Vagina (tissue), 2 donors: ENCODE data around the gene CD52.

Experiments
- POLR2AphosphoS5 ChIP-seq, 2 donors: sonication (generic); formaldehyde crosslinking; IDR thresholded peaks; one replicate each; pipeline ENCODE4 v1.9.0; 2017; ENCODE audit warnings: antibody characterized with exemption in 2 of 2, mild to moderate bottlenecking in 2 of 2, low read depth in 1 of 2; ENCODE audit not compliant: insufficient read depth in 1 of 2
- TF ChIP-seq, protein P1 (sequence below), 3 experiments: fragments of 450-650 bp in 2 of 3; fragments of 200-600 bp in 1 of 3; sonication (generic) in 1 of 3; IDR thresholded peaks; one replicate each; pipeline ENCODE4 v1.5.1; 2017 to 2019; ENCODE audit warnings: antibody characterized with exemption in 3 of 3, mild to moderate bottlenecking in 2 of 3, moderate library complexity in 2 of 3

DNA sequence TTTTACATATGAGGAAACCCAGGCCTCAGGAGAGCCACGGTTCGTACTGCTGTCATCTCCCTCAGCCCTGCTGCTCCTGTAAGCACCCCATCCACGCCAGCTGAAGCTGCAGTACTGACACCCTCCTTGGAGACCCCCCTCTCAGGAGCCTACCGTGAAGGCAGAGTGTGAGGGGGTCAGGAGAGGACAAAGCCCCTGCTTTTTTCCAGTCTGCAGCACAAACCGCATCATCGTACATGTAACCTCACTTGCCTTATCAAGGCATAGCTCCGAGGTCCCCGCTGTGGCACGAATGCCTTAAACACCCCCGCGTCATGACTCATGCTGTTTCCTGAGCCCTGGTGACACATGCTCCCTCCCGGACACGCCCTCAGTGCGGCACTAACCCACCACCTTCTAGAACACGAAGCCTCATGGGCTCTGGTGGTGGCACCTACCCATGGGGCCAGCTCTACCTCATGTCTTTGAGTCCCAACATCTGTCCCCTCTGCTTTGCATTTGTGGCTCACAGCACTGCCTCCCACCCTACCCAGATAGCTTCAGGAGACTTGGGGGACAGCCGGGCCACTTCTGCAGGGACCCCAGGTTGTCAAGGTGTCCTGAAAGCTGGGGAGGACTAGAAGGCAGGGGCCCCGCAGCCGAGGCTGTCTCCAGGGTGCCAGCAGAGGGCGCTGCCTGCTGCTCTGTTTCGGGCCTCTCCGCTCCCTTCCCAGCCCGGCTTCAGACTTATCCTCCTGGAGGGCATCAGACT, 33.0 kb upstream of the CD52 start:
- peak in 1 of 2 donors; percentile 58 for TF ChIP-seq POLR2AphosphoS5 (IDR thresholded peaks at IDR 0.05; ENCODE audit: insufficient read depth in 1 of 2, low read depth in 1 of 2)
- TF ChIP-seq, protein P1, sequence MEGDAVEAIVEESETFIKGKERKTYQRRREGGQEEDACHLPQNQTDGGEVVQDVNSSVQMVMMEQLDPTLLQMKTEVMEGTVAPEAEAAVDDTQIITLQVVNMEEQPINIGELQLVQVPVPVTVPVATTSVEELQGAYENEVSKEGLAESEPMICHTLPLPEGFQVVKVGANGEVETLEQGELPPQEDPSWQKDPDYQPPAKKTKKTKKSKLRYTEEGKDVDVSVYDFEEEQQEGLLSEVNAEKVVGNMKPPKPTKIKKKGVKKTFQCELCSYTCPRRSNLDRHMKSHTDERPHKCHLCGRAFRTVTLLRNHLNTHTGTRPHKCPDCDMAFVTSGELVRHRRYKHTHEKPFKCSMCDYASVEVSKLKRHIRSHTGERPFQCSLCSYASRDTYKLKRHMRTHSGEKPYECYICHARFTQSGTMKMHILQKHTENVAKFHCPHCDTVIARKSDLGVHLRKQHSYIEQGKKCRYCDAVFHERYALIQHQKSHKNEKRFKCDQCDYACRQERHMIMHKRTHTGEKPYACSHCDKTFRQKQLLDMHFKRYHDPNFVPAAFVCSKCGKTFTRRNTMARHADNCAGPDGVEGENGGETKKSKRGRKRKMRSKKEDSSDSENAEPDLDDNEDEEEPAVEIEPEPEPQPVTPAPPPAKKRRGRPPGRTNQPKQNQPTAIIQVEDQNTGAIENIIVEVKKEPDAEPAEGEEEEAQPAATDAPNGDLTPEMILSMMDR (IDR thresholded peaks at IDR 0.05): peak in 2 of 3 experiments; percentile 47 to 48
